T-helper 9 cell (primary cell): ENCODE results near the gene PEMT.
A peak's percentile ranks its signal among the peaks of the same experiment; 100 is the strongest.
"Not testable (repeated sequence)": the region's sequence is repeated elsewhere in the genome, so short reads cannot be mapped to it uniquely, and the experiment has no call there.

Experiments
- DNase-seq: peaks from one replicate; pipeline ENCODE4 v3.0.0-alpha.2; 2020
- total RNA-seq, 2 donors: gene quantifications; one replicate each; lab custom pipeline; 2026; lab: John Stamatoyannopoulos, UW

The PEMT gene, protein sequence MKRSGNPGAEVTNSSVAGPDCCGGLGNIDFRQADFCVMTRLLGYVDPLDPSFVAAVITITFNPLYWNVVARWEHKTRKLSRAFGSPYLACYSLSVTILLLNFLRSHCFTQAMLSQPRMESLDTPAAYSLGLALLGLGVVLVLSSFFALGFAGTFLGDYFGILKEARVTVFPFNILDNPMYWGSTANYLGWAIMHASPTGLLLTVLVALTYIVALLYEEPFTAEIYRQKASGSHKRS
- total RNA-seq = 5.3 to 7.5 reads per million in 2 donors

DNA sequence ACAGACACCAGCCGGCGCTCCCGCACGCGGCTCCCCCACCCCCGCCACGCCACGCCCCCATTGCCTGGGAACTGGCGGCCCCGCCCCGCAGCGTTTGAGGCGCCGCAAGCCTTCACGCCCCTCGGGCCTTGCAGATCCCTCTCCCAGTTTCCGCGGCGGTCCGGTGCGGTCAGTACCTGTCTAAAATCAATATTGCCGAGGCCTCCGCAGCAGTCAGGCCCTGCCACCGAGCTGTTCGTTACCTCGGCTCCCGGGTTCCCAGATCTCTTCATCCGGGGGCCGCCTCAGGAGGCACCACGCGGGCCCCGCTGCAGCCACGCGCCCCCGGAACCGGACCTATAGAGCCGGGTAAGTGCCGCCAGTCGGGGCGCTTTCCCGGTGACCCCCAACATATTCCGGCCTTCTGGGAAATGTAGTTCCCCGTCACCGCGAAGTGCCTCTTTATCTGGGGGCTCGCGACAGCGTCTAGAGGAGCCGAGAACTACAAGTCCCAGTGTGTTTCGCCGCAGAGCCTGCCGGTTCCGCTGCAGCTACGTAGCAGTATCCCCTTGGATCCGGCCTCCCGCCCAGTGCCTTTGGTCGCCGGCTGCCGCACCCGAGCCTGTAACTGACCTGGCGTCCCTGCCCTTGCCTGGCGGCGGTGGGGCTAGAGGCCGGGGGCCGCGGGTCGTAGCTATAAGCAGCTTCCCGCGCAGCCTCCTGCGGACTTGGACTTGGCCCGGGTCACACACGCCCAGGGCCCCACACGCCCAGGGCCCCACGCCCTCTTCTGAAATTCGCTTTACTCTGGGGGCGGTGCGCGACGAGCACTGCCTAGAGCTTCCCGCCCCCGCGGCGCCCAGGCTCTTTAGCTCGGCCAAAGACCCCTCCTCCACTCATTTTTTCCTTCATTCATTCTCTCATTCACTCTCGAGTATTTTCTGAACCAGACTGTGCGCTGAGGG lies at the start of gene PEMT:
TSS of gene PEMT (minus strand) at position 354 of the 944 bp plus-strand sequence. CDS start at position 272, 82 bp downstream.
- peak; percentile 86 for DNase-seq

GRCh38 chr17:17639661-17640270 lies 48.3 kb upstream of the PEMT start:
- not testable (repeated sequence) for DNase-seq

DNA sequence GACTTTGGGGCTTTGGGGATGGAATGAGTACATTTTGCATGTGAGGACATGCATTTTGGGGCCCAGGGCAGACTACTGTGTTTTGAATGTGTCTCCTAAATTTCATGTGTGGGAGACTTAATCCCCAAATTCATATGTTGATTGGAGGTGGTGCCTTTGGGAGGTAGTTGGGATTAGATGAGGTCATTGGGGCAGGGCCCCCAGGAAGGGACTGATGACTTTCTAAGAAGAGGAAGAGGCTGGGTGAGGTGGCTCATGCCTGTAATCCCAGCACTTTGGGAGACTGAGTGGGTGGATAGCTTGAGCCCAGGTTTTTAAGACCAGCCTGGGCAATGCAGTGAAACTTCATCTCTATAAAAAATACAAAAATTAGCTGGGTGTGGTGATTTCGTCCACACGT lies 47.0 kb upstream of the PEMT start:
- DNase-seq = no peak

DNA sequence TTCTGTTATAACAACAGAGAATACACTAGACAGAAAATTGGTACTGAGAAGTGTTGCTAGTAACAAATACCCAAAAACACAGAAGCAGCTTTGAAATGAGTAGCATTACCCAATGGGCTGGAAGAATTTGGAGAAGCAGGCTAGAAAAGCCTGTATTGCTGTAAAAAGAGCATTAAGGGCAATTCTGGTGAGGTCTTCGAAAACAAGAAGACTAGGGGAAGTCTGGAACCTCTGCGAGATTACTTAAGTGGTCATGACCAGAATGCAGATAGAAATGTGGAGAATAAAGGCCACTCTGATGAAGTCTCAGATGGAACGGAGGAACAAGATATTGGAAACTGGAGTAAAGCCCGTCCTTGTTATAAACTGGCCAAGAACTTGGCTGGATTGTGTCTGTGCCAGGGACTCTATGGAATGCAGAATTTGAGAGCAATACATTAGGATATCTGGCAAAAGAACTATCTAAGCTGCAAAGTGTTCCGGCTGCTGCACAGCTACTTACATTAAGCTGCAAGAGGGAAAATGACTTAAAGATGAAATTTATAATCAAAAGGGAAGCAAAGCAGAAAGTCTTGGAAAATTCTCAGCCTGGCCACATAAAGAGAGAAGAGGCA lies 44.9 kb upstream of the PEMT start:
- DNase-seq = no peak

DNA sequence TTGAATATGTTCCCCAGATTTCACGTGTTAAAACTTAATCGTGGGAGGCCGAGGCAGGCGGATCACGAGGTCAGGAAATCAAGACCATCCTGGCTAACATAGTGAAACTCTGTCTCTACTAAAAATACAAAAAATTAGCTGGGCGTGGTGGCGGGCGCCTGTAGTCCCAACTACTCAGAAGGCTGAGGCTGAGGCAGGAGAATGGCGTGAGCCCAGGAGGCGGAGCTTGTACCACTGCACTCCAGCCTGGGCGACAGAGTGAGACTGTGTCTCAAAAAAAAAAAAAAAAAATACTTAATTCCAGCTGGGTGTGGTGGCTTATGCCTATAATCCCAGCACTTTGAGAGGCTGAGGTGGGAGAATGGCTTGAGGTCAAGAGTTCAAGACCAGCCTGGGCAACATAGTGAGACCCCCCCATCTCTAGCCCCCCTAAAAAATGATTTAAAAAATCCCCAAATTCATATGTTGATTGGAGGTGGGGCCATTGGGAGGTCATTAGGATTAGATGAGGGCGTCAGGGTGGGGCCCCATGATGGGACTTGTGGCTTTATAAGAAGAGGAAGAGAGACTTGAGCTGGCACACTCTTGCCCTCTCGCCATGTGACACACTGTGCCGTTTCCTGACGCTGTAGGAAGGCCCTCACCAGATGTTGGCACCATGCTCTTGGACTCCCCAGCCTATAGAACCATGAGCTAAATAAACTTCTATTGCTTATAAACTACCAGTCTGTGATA lies 44.2 kb upstream of the PEMT start:
- not testable (repeated sequence) for DNase-seq

DNA sequence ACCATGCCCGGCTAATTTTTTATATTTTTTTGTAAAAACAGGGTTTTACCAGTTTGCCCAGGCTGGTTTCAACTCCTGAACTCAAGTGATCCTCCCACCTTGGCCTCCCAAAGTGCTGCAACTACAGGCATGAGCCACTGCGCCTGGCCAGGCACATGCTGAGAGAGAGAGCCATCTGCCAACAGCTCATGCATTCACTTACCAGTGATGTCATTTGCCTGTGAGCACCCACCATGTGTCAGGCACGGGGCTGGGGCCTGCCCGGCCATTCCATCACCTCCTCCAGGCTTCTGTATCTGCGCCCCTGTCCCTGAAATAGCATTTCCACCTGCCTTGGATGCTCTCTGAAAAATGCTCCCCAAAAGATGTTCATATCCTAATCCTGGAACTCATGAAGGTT lies 43.6 kb upstream of the PEMT start:
- no peak for DNase-seq

DNA sequence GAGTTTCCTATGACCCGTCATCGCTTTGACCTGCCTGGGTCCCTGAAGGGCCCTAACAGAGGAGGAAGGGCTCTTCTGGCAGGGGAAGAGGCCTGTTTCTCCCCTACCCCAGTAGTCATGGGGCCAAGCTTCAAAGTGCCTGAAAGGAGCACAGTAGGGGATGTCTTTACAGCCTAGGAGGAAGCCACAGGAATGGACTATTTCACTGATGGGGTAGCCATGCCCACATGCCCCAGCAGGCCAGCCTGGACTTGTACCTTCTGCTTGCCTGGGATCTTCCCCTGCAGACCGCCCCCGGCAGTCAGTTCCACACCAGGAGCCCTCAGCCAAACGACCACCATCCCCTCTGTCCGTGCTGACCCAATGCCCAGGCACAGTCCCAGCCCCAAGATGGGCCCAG lies 41.8 kb upstream of the PEMT start:
- DNase-seq = no peak

GRCh38 chr17:17632690-17633089 lies 41.2 kb upstream of the PEMT start:
- DNase-seq = not testable (repeated sequence)

DNA sequence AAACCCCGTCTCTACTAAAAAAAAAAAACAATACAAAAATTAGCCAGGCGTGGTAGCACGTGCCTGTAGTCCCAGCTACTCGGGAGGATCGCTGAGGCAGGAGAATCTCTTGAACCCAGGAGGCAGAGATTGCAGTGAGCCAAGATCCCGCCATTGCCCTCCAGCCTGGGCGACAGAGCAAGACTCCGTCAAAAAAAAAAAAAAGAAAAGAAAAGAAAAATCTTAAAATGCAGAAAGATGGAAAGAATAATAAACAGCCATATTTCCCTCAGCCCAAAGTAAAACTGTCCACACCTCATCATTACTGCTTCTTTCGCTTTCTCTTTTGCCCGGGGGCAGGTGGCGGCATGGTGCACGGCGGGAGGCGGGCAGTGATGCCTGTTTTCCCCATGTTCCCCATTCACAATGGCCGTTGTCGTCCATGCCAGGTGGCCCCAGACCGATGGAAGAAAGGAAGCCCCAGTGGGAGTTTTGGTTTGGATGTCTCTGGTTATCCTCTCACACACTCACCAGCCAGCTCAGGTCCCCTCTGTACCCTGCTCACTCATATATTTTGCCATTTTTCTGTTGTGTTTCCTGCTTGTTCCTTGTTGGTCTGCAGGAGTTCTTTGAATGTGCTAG lies 37.0 kb upstream of the PEMT start:
- peak; percentile 3 for DNase-seq

GRCh38 chr17:17626840-17627239 lies 35.3 kb upstream of the PEMT start:
- DNase-seq = no peak

DNA sequence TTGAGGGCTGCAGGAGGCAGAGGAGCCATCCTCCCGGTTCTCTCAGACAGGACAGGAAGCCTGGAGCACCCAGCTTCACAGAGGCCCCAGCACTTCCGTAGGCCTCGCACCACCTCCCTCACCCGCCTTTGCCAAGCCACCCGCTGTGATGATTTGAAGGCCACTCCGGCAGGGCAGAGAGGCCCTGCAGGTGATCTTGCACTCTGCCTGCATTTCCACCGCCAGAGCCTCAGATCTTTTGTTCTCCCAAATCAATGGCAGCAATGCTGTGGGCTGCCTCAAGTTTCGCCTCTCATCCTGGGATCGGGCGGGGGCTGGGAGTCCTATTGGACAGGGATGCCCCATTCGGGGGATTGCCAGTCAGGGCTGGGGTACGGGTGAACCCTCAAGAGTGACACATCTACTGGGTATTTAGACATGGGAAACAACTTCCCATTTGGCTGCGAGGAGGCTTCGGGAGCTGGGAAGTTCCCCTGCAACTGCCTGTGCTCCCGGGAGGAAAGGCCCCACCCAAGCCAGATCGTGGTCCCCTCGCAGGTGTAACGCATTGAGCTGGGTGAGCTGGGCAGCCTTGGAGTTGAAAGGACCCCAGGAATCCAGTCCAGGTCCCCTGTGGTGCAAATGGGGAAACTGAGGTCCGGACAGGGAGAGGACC lies 34.8 kb upstream of the PEMT start:
- no peak for DNase-seq

DNA sequence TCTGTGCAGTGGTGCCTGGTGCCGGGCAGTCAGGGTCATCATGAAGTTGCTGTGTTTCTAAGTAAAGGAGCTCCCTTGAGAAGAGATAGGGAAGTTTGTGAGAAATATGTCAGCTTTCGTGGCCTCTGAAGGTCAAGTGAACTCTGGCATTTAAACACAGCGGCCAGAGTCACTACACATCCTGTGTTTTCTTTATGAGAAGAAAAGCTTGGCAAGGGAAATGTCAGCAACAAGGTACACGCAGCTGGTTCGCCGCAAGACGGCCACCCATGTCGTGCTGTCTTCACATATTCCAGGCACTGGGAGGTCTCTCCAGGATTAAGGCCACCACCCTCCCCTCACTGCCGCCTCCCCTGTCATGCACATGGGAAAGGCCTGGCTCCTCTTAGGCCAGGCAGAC lies 33.2 kb upstream of the PEMT start:
- DNase-seq = no peak

- DNase-seq = no peak
These were observed 32.4 kb upstream of the PEMT start for GRCh38 chr17:17623904-17624303.

- DNase-seq = no peak
These were observed 29.7 kb upstream of the PEMT start for GRCh38 chr17:17621254-17621653.

DNA sequence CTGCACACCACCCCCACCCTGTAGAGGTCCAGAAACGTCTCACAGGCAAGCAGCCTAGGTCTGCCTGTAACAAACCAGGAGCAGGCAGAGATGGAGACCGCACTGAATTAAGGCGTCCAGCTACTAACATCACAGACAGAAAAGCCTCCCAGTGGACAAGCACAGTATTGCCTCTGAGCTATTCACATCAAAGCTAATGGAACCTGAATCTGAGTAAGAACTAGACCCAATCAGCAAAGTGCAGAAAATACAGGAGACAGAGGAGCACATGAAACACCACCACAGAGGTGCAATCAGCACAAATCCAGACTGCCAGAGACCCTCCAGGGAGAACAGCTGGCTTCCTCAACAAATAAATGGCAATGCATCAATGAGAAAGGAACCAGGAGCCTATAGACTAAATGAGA lies 22.2 kb upstream of the PEMT start:
- peak; percentile 9 for DNase-seq

DNA sequence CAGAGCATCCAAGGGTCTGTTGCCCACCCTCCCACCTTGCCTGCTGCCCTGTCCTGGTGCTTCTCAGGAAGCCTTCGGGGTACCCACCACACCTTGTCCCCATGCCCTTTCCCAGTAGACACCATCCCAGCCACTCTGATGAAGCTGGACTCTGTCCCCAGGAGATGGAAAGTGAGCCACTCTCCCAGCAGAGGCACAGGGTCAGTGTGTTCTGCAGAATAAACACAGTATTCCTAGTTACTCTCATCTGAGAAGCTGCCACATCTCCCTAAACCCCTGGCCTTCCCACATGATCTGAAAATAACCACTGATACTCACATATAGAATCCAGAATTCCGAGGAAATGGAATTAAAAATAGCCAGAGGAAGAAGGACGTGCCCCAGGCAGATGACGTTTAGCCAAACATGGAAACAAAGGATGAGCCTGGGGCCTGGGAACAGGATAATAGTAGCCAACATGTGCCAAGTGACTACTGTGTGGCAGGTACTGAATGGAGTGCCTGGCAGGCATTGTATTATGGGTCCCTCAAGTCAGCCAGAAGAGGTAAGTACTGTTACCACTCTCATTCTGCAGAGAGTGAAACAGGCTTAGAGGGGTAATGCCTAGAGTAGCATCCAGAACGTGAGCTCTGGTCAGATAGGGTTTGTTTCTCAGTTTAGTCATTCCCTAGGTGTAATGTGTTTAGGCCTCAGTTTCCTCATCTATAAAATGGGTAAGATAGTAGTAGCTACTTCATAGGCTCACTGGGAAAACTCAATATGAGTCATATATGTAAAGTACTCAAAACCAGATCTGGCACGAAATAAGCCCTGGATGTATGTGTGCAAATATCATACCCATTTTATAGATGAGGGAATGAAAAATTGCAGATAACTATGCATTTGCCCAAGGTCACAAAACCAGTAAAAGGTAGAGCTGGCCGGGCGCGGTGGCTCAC lies 20.8 kb upstream of the PEMT start:
- DNase-seq = no peak

GRCh38 chr17:17609121-17609520 lies 17.6 kb upstream of the PEMT start:
- DNase-seq = no peak

- DNase-seq = no peak
These were observed 15.0 kb upstream of the PEMT start for GRCh38 chr17:17606416-17607000.

DNA sequence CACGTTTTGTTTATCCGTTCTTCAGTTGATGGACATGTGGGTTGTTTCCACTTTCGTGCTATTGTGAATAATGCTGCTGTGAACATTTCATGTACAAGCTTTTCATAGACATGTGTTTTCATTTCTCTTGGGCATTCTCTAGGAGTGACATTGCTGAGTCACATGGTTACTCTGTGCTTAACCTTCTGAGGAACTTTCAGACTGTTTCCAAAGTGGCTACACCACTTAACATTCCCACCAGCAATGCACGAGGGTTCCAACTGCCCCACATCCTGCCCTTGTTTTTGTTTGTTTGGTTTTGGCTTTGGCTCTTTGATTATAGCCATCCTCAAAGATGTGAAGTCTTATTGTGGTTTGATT lies 14.2 kb upstream of the PEMT start:
- no peak for DNase-seq
